ENCODE results near the gene SRR.

Gene SRR

GRCh38 chr17:2363851-2364762 is 60.4 kb downstream of the SRR start:
- no peak overlapping the region for H3K4me3 ChIP-seq (ENCODE audit: low read depth, low read length)
- TF ChIP-seq, protein P1, sequence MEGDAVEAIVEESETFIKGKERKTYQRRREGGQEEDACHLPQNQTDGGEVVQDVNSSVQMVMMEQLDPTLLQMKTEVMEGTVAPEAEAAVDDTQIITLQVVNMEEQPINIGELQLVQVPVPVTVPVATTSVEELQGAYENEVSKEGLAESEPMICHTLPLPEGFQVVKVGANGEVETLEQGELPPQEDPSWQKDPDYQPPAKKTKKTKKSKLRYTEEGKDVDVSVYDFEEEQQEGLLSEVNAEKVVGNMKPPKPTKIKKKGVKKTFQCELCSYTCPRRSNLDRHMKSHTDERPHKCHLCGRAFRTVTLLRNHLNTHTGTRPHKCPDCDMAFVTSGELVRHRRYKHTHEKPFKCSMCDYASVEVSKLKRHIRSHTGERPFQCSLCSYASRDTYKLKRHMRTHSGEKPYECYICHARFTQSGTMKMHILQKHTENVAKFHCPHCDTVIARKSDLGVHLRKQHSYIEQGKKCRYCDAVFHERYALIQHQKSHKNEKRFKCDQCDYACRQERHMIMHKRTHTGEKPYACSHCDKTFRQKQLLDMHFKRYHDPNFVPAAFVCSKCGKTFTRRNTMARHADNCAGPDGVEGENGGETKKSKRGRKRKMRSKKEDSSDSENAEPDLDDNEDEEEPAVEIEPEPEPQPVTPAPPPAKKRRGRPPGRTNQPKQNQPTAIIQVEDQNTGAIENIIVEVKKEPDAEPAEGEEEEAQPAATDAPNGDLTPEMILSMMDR (IDR thresholded peaks at IDR 0.05; ENCODE audit: control insufficient read depth, extremely low read depth, insufficient read depth): no peak
- no peak for DNase-seq (ENCODE audit: low read depth)

DNA sequence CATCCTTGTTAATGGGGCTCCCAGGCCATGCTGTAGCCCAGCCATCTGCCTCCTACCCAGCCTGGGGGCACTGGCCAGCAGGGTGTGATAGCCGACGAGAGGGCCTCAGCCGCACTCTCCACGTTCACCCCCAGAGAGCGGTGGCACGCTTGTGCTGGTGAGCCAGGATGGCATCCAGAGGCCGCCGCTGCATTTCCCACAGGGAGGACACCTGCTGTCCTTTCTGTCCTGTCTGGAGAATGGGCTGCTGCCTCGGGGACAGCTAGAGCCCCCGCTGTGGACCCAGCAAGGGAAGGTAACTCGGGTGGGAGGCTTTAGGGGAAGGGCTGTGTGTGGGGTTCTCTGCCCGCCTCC is 61.0 kb downstream of the SRR start:
- TF ChIP-seq, protein P1 (IDR thresholded peaks at IDR 0.05; ENCODE audit: control insufficient read depth, extremely low read depth, insufficient read depth): no peak
- no peak for DNase-seq (ENCODE audit: low read depth)
- no peak overlapping the region for H3K4me3 ChIP-seq (ENCODE audit: low read depth, low read length)

DNA sequence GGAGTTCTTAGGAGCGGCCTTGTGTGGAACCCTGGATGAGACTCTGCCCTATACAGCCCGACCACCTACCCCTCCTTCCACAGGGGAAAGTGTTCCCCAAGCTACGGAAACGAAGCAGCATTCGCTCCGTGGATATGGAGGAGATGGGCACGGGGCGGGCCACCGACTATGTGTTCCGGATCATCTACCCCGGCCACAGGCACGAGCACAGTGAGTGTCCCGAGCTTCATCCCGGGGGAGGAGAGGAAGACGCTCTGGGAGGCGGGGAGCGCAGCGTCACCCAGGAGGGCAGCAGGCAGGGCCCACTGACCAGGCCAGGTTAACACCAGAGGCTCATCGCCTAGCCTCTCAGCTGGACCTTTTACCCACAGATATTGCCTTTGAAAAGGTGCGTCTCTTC is 61.4 kb downstream of the SRR start:
- no peak for DNase-seq (ENCODE audit: low read depth)
- H3K4me3 ChIP-seq (ENCODE audit: low read depth, low read length): no peak overlapping the region
- TF ChIP-seq, protein P1 (IDR thresholded peaks at IDR 0.05; ENCODE audit: control insufficient read depth, extremely low read depth, insufficient read depth): no peak

DNA sequence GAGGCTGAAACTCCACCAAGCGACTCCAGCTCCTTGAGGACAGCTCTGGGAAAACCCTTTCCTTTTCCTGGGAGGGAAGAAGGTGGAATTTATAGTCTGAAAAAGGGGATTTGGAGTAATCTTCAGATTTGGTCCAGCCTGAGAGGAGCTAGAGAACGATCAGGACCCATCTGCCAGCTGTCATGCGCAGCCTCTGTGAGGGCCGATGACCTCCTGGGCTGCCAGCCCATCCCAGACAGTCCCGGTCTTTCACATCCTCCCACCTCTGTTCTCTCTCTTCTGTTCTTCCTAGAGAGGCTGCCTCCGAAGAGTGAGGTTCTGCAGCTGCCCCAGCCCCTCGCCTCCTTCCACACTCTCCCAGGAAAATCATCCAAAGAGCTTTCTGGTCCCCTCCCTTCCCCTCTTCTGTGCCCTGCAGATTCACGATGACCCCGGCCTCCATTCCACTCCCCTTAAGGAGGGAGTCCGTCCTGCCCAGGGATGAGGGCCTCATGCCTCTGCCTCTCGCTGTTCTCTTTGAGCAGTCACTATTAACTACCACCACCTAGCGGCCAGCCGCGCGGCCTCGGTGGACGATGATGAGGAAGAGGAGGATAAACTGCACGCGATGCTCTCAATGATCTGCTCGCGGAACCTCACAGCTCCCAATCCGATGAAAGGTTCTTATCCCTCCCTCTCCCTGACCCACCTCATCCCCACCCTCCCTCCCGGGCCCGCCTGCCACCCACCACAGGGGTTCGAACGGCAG is 63.2 kb downstream of the SRR start:
- TF ChIP-seq, protein P1 (IDR thresholded peaks at IDR 0.05; ENCODE audit: control insufficient read depth, extremely low read depth, insufficient read depth): peak; percentile 32; the same call in 1 of the 2 replicates
- DNase-seq (ENCODE audit: low read depth): no peak
- no peak overlapping the region for H3K4me3 ChIP-seq (ENCODE audit: low read depth, low read length)

DNA sequence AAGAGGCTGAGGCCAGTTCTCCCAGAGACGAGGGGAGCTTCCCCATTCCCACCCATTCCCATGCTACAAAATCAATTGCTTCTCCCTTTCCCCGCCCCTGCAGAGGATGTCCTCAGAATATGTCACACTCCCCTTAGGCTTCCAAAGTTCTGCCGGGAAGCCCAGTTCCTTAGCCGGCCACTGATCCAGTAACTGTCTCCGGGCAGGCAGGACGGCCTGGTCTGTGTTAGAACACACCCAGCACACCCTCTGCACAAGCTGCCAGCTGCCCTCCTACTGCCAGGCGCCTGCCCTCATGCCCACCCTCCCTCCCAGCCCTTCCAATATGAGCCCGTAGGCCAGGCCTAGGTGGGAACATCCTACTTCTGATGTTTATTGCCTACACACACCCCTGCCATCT is 64.6 kb downstream of the SRR start:
- DNase-seq (ENCODE audit: low read depth): no peak
- no peak overlapping the region for H3K4me3 ChIP-seq (ENCODE audit: low read depth, low read length)
- TF ChIP-seq, protein P1 (IDR thresholded peaks at IDR 0.05; ENCODE audit: control insufficient read depth, extremely low read depth, insufficient read depth): no peak

DNA sequence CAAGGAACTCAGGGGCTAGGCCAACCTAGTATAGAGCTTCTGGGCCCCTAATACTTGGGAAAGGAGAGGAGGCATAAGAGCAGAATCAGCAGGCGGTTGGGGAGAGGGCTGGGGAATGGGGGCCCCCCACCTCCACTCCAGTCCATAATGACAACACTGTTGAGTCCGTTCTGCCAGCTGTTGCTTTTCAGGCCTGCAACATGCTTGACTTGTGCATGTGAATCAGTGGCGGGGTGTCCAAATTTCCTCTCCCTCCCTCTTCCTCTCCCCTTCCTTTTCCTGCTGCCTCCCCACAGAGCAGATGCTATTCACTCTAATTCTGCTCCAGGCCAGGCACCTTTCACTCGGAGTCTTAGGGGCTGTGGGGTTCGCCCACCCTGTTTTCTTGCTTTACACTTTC is 65.3 kb downstream of the SRR start:
- DNase-seq (ENCODE audit: low read depth): no peak
- H3K4me3 ChIP-seq (ENCODE audit: low read depth, low read length): no peak overlapping the region
- TF ChIP-seq, protein P1 (IDR thresholded peaks at IDR 0.05; ENCODE audit: control insufficient read depth, extremely low read depth, insufficient read depth): no peak

Measured in LNCaP clone FGC (cell line).